SK-MEL-5 (cell line): ENCODE data around the gene HCFC1R1. TPM values are rescaled to one million over a fixed set of nuclear protein-coding genes. Genes with fewer than 3 reads are reported as not detected.

Source experiments
- DNase-seq: peaks from one replicate; pipeline ENCODE4 v3.0.0-alpha.2; 2016; ENCODE audit warnings: low read depth, low spot score
- in situ Hi-C: cut with HindIII; loops from 2 replicates; pipeline ENCODE4 v1.10.0; 2016; ENCODE audit warnings: low sequenced_read_pairs, high pct_unique_total_duplicates, low pct_unique_long_range_greater_than_20kb
- total RNA-seq: library from RNA; depleted of rRNA; stranded (reverse); fragments of >200 nt; shearing (Covaris generic); gene quantifications from 2 replicates; pipeline ENCODE4 v1.2.3, GENCODE V29; 2014

Gene HCFC1R1
- total RNA-seq, 1 experiment from 2014 or later = 11.0 TPM

DNA sequence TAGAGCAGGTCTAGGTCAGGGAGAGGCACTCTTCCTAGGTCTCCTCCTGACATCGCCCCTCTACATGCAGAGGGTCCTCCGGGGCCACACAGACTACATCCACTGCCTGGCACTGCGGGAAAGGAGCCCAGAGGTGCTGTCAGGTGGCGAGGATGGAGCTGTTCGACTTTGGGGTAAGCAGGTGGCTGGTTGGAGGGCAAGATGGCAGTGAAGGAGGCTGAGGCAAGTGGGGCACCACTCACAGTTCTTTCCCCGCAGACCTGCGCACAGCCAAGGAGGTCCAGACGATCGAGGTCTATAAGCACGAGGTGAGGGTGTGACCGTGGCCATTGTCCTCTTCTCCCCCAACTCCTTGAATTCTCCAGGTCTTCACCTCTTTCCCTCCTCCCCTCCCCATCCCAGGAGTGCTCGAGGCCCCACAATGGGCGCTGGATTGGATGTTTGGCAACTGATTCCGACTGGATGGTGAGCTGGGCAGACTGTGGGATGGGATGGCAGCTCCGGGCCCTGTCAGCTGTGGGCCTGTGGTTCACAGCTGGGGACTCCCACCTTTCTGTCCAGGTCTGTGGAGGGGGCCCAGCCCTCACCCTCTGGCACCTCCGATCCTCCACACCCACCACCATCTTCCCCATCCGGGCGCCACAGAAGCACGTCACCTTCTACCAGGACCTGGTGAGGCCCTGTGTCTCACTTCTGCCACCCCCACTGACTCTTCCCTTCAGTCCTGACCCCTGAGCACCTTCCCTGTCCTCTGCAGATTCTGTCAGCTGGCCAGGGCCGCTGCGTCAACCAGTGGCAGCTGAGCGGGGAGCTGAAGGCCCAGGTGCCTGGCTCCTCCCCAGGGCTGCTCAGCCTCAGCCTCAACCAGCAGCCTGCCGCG lies 3.1 kb upstream of the HCFC1R1 start:
- DNase-seq = no peak
- in situ Hi-C loops = no loop called here

DNA sequence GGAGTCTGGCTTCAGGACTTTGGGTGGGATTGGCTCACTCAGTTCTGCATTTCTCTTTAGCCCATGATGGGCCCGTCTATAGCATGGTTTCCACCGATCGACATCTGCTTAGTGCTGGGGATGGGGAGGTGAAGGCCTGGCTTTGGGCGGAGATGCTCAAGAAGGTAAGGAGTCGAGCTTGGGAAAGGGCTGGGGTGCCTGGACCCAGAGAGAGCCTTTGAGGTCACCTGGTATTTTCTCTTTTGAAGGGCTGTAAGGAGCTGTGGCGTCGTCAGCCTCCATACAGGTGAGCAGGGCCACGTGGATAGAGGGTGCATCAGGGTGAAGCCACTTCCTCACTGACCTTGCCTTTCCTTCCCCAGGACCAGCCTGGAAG lies 2.2 kb upstream of the HCFC1R1 start:
- DNase-seq = no peak
- in situ Hi-C loops = no loop called here

DNA sequence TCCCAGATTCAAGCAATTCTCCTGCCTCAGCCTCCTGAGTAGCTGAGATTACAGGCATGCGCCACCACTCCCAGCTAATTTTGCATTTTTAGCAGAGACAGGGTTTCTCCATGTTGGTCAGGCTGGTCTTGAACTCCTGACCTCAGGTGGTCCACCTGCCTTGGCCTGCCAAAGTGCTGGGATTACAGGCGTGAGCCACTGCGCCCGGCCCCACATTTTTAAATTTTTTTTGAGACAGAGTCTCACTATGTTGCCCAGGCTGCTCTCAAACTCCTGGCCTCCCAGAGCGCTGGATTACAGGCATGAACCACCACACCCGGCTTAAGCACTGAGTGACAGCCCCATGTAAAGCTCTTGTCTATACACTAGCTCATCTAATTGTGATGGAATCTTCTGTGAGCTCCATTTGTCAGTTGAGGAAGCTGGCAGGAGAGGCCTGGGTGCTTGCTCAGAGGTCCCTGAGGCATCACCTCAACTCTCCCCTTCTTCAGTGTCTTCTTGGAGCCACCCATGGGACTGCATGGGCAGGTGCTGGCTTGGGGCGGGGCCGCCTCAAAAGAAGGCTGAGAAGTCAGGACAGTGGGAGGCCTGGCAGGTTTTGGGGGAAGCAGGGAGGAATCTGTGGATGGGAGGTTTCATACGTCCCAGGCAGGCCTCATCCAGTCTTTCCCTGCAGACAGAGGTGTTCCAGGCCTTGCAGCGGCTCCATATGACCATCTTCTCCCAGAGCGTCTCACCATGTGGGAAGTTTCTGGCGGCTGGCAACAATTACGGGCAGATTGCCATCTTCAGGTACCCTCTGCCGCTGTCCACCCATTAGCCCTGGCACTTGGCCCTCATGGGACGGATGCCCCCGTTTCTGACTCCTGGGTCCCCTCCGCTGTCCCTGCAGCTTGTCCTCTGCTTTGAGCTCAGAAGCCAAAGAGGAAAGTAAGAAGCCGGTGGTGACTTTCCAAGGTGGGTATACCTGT lies 1.6 kb upstream of the HCFC1R1 start:
- in situ Hi-C loops = no loop called here
- DNase-seq = no peak

DNA sequence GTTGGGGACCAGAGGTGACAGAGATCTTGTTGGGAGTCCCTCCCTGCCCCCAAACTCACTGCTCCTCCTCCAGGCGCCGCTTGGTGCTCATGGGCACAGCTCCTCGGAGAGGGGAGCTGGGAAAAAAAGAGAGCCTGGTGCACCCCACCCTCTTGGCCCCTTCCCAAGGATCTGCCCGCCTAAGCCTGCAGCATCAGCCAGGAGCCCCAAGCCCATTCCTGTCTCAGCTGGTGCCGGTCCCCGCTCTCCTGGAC lies 400 bp downstream of the HCFC1R1 start:
- DNase-seq = no peak
- in situ Hi-C loops = no loop called here

DNA sequence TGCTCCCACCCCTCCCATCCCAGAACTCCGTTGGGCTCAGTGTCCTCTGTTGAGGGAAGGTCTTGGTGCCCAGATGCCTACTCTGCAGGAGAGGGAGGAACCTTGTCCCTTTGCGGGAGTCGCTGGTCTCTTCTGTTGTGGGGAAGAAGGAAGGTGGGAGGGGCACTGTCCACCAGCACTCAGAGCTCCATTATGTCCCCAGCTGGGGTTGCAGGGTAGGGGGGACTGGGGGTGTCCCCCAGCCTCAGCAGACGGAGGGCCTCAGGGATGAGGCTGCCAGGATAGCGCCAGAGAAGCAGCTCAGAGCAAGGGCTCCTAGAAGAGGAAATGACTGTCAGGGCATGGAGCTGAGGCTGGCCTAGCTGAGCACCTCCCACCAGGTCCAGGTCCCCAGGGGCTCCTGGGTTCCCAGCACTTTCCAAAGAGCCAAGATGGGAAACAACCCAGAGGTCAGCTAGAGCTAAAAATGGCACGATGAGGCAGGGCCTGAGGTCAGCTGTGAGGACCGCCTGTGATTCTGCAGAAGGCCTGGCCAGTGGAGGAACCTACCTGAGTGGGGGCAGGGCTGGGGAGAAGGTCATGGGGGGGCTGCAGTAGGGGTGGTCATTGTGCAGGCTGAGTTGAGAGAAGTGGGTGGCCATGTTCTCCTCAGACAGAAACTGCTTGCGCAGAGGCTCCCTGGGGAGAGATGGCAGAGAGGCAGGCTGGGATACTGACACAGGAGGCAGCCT lies 893 bp downstream of the HCFC1R1 start:
- DNase-seq = no peak
- in situ Hi-C loops = no loop called here

DNA sequence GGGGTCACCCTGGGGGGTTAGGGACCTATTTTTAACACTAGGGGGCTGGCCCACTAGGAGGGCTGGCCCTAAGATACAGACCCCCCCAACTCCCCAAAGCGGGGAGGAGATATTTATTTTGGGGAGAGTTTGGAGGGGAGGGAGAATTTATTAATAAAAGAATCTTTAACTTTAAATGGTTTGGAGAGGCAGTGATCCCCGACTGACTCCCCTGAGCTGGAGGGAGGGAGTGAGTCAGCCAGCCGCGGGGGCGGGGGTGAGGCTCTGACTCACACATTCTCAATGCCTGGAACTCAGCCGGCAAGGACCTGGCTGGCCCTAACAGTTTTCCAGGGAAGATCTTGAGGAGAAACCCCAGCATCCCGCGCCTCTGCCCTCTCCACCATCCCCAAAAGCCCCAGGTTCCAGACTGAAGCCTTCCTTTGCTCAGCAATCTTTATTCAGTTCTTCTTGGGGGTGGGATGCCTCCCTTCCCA lies 1.5 kb downstream of the HCFC1R1 start:
- in situ Hi-C loops = no loop called here
- peak; percentile 77 for DNase-seq

DNA sequence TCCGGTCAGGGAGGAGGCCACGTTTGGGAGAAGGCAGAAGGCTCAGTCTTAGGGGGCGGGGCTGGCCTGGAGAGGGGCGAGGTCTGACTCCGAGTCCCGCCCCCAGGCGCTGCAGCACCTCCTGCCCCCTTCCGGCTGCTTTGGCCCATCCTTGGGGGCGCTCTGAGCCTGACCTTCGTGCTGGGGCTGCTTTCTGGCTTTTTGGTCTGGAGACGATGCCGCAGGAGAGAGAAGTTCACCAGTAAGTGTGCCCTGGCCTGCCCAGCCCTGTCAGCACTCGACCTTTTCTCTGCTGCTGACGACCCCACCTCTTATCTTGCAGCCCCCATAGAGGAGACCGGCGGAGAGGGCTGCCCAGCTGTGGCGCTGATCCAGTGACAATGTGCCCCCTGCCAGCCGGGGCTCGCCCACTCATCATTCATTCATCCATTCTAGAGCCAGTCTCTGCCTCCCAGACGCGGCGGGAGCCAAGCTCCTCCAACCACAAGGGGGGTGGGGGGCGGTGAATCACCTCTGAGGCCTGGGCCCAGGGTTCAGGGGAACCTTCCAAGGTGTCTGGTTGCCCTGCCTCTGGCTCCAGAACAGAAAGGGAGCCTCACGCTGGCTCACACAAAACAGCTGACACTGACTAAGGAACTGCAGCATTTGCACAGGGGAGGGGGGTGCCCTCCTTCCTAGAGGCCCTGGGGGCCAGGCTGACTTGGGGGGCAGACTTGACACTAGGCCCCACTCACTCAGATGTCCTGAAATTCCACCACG lies 2.1 kb downstream of the HCFC1R1 start:
- in situ Hi-C loops = no loop called here
- peak; percentile 77 for DNase-seq

DNA sequence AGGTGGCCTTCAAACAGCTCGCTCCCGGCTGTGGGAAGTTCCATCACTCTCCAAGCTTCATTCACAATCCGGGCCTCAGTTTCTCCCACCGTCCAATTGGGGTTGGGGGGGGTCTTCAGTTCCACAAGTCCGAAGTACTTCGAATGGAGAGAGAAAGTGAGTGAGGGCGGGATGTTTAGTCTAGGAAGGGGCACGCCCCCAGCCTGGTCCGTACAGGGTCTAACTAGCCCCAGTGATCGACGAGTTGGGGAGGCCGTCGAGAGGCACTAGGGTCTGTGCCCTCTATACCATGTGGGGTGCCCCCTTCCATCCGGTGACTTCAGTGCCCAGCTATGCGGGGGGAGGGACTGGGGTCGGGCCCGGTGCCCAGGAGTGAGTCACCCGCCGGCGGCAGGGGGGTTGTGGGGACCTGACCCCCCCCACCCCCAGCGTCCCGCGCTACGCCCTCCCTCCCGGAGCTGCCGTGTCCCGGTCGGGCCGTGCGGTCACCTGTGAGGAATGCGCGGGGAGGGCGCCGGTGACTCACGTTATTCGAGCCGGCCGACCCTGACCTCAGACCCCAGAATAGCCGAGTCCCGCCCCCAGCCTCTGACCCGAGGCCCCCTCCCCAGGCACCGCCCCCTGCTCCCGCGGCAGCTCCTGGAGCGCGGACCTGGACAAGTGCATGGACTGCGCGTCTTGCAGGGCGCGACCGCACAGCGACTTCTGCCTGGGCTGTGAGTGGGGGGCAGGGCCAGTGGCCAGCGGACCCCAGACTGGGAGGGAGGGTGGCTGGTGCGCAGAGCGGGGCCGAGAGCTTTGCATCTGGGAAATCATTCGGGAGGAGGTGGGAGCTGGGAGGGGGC lies 2.9 kb downstream of the HCFC1R1 start:
- in situ Hi-C loops = no loop called here
- peak; percentile 30 for DNase-seq

DNA sequence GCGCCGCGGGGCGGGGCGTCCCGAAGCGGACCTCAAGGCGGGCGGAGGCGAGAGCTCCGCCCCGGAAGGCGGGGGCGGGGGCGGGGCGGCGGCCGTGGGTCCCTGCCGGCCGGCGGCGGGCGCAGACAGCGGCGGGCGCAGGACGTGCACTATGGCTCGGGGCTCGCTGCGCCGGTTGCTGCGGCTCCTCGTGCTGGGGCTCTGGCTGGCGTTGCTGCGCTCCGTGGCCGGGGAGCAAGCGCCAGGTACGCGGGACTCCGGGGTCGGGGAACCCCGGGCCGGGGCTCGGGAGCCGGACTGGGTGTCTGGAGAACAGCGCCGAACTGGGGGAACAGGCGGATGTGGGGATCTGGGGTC lies 3.5 kb downstream of the HCFC1R1 start, which contains the start of gene TNFRSF12A:
TSS of gene TNFRSF12A (plus strand) at position 122 of the 357 bp plus-strand sequence. CDS start at position 152, 30 bp downstream.
- in situ Hi-C loops = no loop called here
- peak; percentile 69 for DNase-seq

DNA sequence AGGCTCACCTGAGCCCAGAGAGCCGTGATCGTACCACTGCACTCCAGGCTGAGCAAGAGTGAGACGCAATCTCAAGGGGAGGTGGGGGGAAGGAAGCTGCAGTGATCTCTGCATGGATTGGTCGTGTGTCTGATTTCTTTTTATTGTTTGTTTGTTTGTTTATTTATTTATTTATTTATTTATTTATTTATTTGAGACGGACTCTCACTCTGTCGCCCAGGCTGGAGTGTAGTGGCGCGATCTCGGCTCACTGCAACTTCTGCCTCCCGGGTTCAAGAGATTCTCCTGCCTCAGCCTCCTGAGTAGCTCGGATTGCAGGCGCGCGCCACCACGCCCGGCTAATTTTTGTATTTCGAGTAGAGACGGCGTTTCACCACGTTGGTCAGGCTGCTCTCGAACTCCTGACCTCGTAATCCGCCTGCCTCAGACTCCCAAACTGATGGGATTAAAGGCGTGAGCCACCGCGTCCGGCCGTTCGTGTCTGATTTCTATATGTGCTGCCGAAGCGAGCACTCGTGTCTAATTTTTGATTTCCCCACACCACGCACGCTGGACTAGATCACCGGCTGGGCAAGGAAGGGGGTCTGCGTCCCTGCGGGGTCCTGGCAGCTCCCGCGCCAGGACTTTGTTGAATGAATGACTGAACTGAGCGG lies 4.0 kb downstream of the HCFC1R1 start:
- in situ Hi-C loops = no loop called here
- DNase-seq = no peak

DNA sequence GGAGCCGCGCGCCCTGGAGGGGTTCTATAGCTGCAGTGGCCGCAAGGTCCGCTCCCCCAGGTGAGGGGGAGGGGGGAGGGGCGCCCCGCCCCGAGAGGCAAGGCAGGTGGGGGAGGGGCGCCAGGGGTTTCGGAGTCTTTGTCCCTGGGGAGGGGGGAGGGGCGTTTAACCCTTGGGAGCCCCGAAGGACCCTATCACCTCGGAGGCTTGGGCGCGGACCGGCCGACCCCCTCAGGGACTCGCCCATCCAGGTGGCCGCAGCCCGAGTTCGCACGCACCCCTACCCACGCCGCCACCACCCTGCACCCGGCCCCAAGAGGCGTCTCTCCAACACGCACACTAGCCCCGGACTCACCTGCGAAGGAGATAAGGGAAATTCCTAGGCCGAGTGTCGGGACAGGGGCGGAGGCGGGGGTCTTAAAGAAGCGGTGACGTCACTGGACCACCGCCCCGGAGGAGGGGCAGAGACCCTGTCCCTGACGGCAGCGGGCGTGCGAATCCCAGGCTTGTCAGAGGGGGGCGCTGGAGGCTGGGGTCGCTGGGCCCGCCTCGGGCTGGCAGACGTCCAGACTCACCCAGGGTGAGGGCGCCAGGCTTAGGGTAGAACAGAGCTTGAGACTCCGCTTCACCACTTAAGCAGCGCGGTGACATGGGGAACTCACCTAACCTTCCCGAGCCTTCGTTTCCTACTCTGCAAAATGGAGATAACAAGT lies 5.8 kb downstream of the HCFC1R1 start, which contains the start of gene CLDN6:
TSS of gene CLDN6 (minus strand) at position 390 of the 713 bp plus-strand sequence. CDS start 2,162 bp downstream, outside the sequence.
- in situ Hi-C loops = no loop called here
- no peak for DNase-seq

DNA sequence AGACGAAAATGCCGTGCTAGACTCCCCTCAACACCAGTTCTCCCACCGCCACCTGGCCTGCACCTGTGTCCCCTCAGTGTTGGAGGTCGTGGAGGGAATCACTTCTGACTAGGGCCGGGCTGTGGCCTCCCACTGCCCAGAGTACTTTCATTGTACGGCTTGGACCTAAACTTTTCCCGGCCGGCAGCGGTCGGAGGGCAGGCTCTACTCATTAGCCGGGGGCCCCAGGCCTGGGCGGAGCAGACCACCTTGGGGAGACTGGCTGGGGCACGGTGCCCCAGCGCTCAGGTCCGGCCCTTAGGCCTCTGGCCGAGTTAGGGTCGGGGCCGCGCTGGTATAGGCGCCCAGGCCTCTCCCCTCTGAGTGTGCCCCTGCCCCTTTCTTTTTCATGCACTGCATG lies 6.4 kb downstream of the HCFC1R1 start:
- in situ Hi-C loops = no loop called here
- DNase-seq = no peak

DNA sequence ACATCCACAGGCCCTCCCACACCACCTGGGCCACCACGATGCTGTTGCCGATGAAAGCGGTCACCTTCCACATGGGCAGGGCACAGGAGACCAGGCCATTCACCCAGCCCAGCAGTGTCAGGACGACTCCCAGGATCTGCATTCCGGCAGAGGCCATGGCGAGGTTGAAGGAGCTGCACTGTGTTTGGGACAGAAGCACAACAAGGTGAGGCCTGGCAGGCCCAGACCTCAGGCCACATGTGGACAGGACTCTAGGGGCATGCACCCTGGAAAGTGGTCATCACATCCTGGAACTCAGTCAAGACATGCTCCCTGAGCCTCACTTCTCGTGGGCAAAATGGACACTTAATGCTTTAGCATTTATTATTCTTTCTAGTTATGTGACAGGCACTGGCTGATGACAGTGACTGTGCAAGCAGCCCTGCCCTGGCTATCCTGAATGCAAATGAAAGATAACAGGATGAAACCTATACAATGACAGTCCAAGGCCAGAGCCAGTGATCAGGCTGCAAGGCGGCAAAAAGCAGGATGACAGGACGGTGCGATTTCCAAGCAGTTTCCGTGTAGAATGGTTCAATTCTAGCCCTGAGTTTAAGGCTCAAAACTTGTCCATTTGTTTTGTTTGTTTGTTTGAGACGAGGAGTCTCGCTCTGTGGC lies 7.7 kb downstream of the HCFC1R1 start:
- in situ Hi-C loops = no loop called here
- no peak for DNase-seq

DNA sequence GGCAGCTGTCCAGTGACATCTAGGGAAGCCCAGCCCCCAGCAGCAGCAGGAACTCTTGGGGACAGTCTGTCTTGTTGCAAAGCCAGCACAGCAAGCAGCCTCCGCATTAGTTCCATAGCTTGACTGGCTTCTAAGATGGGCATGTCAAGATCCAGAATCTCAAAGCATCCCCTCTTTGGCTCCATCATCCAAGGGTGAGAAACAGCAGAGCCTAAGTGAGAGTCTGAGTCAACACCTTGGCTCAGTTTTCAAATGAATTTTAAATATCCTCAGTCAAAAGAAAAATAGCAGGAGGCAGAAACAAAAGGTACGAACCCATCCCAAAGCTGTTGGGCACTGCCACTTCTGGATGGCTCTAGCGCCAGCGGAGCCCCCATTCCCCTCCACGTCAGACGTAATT lies 8.8 kb downstream of the HCFC1R1 start:
- DNase-seq = no peak
- in situ Hi-C loops = no loop called here
